ENCODE measurements around the gene GRK5.

Gene GRK5

GRCh38 chr10:119343011-119343601, 135.7 kb downstream of the GRK5 start:
- no peak overlapping the region for H3K27ac ChIP-seq
- TF ChIP-seq ZFX (IDR thresholded peaks at IDR 0.05; ENCODE audit: borderline replicate concordance) (no peak), CTCF (IDR thresholded peaks at IDR 0.05) (no peak)

GRCh38 chr10:119344381-119344780, 137.0 kb downstream of the GRK5 start:
- TF ChIP-seq ZFX (IDR thresholded peaks at IDR 0.05; ENCODE audit: borderline replicate concordance) (no peak), CTCF (IDR thresholded peaks at IDR 0.05) (no peak)
- H3K27ac ChIP-seq = no peak overlapping the region

- no peak overlapping the region for H3K27ac ChIP-seq
- TF ChIP-seq ZFX (IDR thresholded peaks at IDR 0.05; ENCODE audit: borderline replicate concordance) = no peak
- TF ChIP-seq CTCF (IDR thresholded peaks at IDR 0.05) = no peak
These were observed 138.9 kb downstream of the GRK5 start for GRCh38 chr10:119346095-119346832.

- TF ChIP-seq CTCF (IDR thresholded peaks at IDR 0.05) (no peak), ZFX (IDR thresholded peaks at IDR 0.05; ENCODE audit: borderline replicate concordance) (no peak)
- no peak overlapping the region for H3K27ac ChIP-seq
These were observed 140.0 kb downstream of the GRK5 start for GRCh38 chr10:119347181-119347974.

GRCh38 chr10:119348106-119348505, 140.7 kb downstream of the GRK5 start:
- TF ChIP-seq CTCF (IDR thresholded peaks at IDR 0.05) (no peak), ZFX (IDR thresholded peaks at IDR 0.05; ENCODE audit: borderline replicate concordance) (no peak)
- H3K27ac ChIP-seq = no peak overlapping the region

GRCh38 chr10:119348516-119349240, 141.3 kb downstream of the GRK5 start:
- TF ChIP-seq ZFX (IDR thresholded peaks at IDR 0.05; ENCODE audit: borderline replicate concordance) (no peak), CTCF (IDR thresholded peaks at IDR 0.05) (no peak)
- H3K27ac ChIP-seq = no peak overlapping the region
